Measurements from ENCODE around the gene RAB9B.

RAB9B gene

DNA sequence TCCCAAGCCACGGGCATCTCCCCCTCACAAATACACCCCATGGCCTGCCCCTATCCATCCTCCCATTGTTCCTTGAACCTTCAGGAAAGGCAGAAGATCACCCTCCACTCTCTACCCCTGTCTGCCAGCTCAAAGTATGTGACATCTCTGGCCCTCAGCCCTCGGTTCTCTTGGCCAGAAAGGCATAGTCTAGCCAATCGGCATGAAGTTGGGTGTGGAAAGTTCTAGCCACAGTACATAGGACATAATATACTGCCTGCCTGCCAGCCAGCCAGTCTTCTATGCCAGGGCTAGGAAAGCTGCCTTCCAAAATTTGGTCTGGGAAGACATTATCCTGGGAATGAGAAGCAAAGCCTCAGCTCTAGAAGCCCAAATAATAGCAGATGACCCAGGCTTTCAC is 58.6 kb downstream of the RAB9B start:
- no peak for DNase-seq (ENCODE audit: low read depth in 2 of 3, low spot score in 1 of 3)

Data from stimulated activated CD4-positive, alpha-beta T cell treated with anti-CD3 and anti-CD28 coated beads, Interleukin-12 subunit alpha, Interleukin-12 subunit beta, amount 100 ng/mL, for 48 hours (primary cell).